Breast epithelium (tissue), 3 donors: Measurements from ENCODE around the gene CDR2.

Experiments used
- CTCF ChIP-seq, 3 donors: fragments of 450-650 bp; IDR thresholded peaks; one replicate each; pipeline ENCODE4 v1.5.1; 2016 to 2017; ENCODE audit warnings: antibody characterized with exemption in 3 of 3, mild to moderate bottlenecking in 3 of 3, moderate library complexity in 3 of 3
- POLR2AphosphoS5 ChIP-seq, 3 donors: sonication (generic); formaldehyde crosslinking; IDR thresholded peaks; one replicate each; pipeline ENCODE4 v1.6.1; 2017; ENCODE audit warnings: antibody characterized with exemption in 3 of 3

- TF ChIP-seq CTCF (IDR thresholded peaks at IDR 0.05) (no peak), POLR2AphosphoS5 (IDR thresholded peaks at IDR 0.05) (peak in 1 of 3 donors; percentile 22)
These were observed 633 bp downstream of the CDR2 start for GRCh38 chr16:22373662-22374310.
